Activated CD4-positive, CD25-positive, alpha-beta regulatory T cell treated with anti-CD3 and anti-CD28 coated beads, Interleukin-2, amount 50 U/mL, for 24 hours (primary cell): ENCODE data around the gene RGMB.

Experiments
- ATAC-seq, 2 donors: fragments of 150-1000 bp; cut with Tn5 transposase; one replicate each; pipeline ENCODE4 v1.10.0; 2021; ENCODE audit warnings: mild to moderate bottlenecking in 1 of 2, moderate library complexity in 1 of 2

Gene RGMB

GRCh38 chr5:98768960-98769209 is 4.6 kb upstream of the RGMB start:
- no peak for ATAC-seq

- no peak for ATAC-seq
Measured at GRCh38 chr5:98769210-98769958, 4.1 kb upstream of the RGMB start.

- ATAC-seq = no peak
Measured at GRCh38 chr5:98769959-98770208, 3.6 kb upstream of the RGMB start.

- ATAC-seq = no peak
Measured at GRCh38 chr5:98770209-98770910, 3.1 kb upstream of the RGMB start.

GRCh38 chr5:98770911-98771322 is 2.5 kb upstream of the RGMB start:
- no peak for ATAC-seq

- ATAC-seq = no peak
Measured at GRCh38 chr5:98771382-98772109, 1.9 kb upstream of the RGMB start.

- peak; percentile 34 for ATAC-seq
Measured at GRCh38 chr5:98772415-98773213, 849 bp upstream of the RGMB start.

GRCh38 chr5:98773214-98773463 is 324 bp upstream of the RGMB start:
- no peak for ATAC-seq

- peak; percentile 14 to 25 for ATAC-seq
Measured at GRCh38 chr5:98774192-98775033, 950 bp downstream of the RGMB start.

- ATAC-seq = no peak
Measured at GRCh38 chr5:98775246-98776065, 2.0 kb downstream of the RGMB start.

GRCh38 chr5:98776066-98776705 is 2.7 kb downstream of the RGMB start:
- ATAC-seq = no peak

- no peak for ATAC-seq
Measured at GRCh38 chr5:98777295-98777694, 3.8 kb downstream of the RGMB start.

- no peak for ATAC-seq
Measured at GRCh38 chr5:98779264-98779877, 5.9 kb downstream of the RGMB start.

GRCh38 chr5:98780390-98780789 is 6.9 kb downstream of the RGMB start:
- ATAC-seq = no peak

- ATAC-seq = no peak
Measured at GRCh38 chr5:98781520-98781919, 8.1 kb downstream of the RGMB start.

GRCh38 chr5:98781964-98782363 is 8.5 kb downstream of the RGMB start:
- ATAC-seq = no peak

GRCh38 chr5:98783051-98783649 is 9.7 kb downstream of the RGMB start:
- no peak for ATAC-seq

GRCh38 chr5:98784411-98784810 is 10.9 kb downstream of the RGMB start:
- no peak for ATAC-seq

GRCh38 chr5:98785244-98785643 is 11.8 kb downstream of the RGMB start:
- no peak for ATAC-seq

GRCh38 chr5:98786191-98786853 is 12.9 kb downstream of the RGMB start:
- ATAC-seq = no peak
